Measurements from ENCODE around the gene LRRC41. TPM values are rescaled to one million over a fixed set of nuclear protein-coding genes. Genes with fewer than 3 reads are reported as not detected.

The LRRC41 gene
- total and polyA plus RNA-seq, 9 donors, result 37.5 to 99.8 (median 72.3) TPM

GRCh38 chr1:46277658-46278373, 25.6 kb downstream of the LRRC41 start:
- Histone ChIP-seq H3K4me3 (no peak overlapping the region), H3K36me3 (no peaks in the 10 kb centered on the region), H3K4me1 (ENCODE audit: insufficient read depth) (no peaks in the 10 kb centered on the region), H3K27me3 (no peaks in the 10 kb centered on the region), H3K27ac (no peak overlapping the region), H3K9me3 (no peaks in the 10 kb centered on the region)
- intact Hi-C loops (cut with DNase I), result no loop called here
- no peak for TF ChIP-seq EP300 (IDR thresholded peaks at IDR 0.05)
- TF ChIP-seq POLR2A (IDR thresholded peaks at IDR 0.05), result no peak
- TF ChIP-seq, protein P1, sequence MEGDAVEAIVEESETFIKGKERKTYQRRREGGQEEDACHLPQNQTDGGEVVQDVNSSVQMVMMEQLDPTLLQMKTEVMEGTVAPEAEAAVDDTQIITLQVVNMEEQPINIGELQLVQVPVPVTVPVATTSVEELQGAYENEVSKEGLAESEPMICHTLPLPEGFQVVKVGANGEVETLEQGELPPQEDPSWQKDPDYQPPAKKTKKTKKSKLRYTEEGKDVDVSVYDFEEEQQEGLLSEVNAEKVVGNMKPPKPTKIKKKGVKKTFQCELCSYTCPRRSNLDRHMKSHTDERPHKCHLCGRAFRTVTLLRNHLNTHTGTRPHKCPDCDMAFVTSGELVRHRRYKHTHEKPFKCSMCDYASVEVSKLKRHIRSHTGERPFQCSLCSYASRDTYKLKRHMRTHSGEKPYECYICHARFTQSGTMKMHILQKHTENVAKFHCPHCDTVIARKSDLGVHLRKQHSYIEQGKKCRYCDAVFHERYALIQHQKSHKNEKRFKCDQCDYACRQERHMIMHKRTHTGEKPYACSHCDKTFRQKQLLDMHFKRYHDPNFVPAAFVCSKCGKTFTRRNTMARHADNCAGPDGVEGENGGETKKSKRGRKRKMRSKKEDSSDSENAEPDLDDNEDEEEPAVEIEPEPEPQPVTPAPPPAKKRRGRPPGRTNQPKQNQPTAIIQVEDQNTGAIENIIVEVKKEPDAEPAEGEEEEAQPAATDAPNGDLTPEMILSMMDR (IDR thresholded peaks at IDR 0.05), result no peak
- DNase-seq, result no peak
- WGBS, 3 donors, result 70 to 83% (median 72%) methylated on average over 14 of the region's 14 CpGs

- 48 to 59% (median 58%) methylated on average over 6 of the region's 6 CpGs for WGBS, 3 donors
- Histone ChIP-seq H3K4me3 (no peak overlapping the region), H3K4me1 (ENCODE audit: insufficient read depth) (no peaks in the 10 kb centered on the region), H3K36me3 (no peaks in the 10 kb centered on the region), H3K9me3 (no peaks in the 10 kb centered on the region), H3K27ac (no peak overlapping the region), H3K27me3 (no peaks in the 10 kb centered on the region)
- no peak for TF ChIP-seq EP300 (IDR thresholded peaks at IDR 0.05)
- TF ChIP-seq POLR2A (IDR thresholded peaks at IDR 0.05), result no peak
- intact Hi-C loops (cut with DNase I), result no loop called here
- no peak for DNase-seq
Measured at GRCh38 chr1:46275030-46275337, 28.4 kb downstream of the LRRC41 start.

GRCh38 chr1:46274225-46275029, 29.0 kb downstream of the LRRC41 start:
- H3K4me1 ChIP-seq (ENCODE audit: insufficient read depth), result no peaks in the 10 kb centered on the region
- no peak overlapping the region for H3K4me3 ChIP-seq
- H3K36me3 ChIP-seq, result no peaks in the 10 kb centered on the region
- H3K27ac ChIP-seq, result no peak overlapping the region
- TF ChIP-seq, protein P1 (IDR thresholded peaks at IDR 0.05), result no peak
- no peak for TF ChIP-seq POLR2A (IDR thresholded peaks at IDR 0.05)
- TF ChIP-seq EP300 (IDR thresholded peaks at IDR 0.05), result no peak
- no peaks in the 10 kb centered on the region for H3K27me3 ChIP-seq
- WGBS, 3 donors, result 93 to 95% (median 94%) methylated on average over 6 of the region's 6 CpGs
- no peaks in the 10 kb centered on the region for H3K9me3 ChIP-seq
- intact Hi-C loops (cut with DNase I), result no loop called here
- DNase-seq, result no peak

DNA sequence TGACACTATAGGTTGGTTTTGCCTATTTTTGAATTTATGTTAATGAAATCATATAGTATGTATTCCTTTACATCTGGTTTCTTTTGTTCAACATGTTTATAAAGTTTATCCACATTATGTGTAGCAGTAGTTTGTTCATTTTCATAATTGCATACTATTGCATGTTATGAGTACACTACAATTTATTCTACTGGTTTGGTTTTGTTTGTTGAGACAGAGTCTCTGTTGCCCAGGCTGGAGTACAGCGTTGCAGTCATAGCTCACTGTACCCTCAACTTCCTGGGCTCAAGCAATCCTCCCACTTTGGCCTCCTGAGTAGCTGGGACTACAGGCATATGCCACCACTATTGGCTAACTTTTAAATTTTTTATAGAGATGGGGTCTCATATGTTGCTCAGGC, 34.8 kb downstream of the LRRC41 start:
- DNase-seq, result no peak
- no peak overlapping the region for H3K27ac ChIP-seq
- no peaks in the 10 kb centered on the region for H3K9me3 ChIP-seq
- no peak overlapping the region for H3K4me3 ChIP-seq
- H3K4me1 ChIP-seq (ENCODE audit: insufficient read depth), result no peaks in the 10 kb centered on the region
- TF ChIP-seq, protein P1 (IDR thresholded peaks at IDR 0.05), result no peak
- TF ChIP-seq POLR2A (IDR thresholded peaks at IDR 0.05) (no peak), EP300 (IDR thresholded peaks at IDR 0.05) (no peak)
- no peaks in the 10 kb centered on the region for H3K36me3 ChIP-seq
- WGBS, 3 donors, result 94 to 100% (median 97%) methylated on average over 1 of the region's 1 CpG
- H3K27me3 ChIP-seq, result no peaks in the 10 kb centered on the region
- intact Hi-C loops (cut with DNase I), result no loop called here

- H3K9me3 ChIP-seq, result no peaks in the 10 kb centered on the region
- intact Hi-C loops (cut with DNase I), result no loop called here
- no peaks in the 10 kb centered on the region for H3K36me3 ChIP-seq
- no peak for DNase-seq
- 88 to 91% (median 91%) methylated on average over 2 of the region's 2 CpGs for WGBS, 3 donors
- no peak overlapping the region for H3K4me3 ChIP-seq
- no peaks in the 10 kb centered on the region for H3K4me1 ChIP-seq (ENCODE audit: insufficient read depth)
- TF ChIP-seq, protein P1 (IDR thresholded peaks at IDR 0.05), result no peak
- TF ChIP-seq EP300 (IDR thresholded peaks at IDR 0.05) (no peak), POLR2A (IDR thresholded peaks at IDR 0.05) (no peak)
- no peaks in the 10 kb centered on the region for H3K27me3 ChIP-seq
- no peak overlapping the region for H3K27ac ChIP-seq
Measured at GRCh38 chr1:46263146-46263545, 40.3 kb downstream of the LRRC41 start.
